Smooth muscle cell (in vitro differentiated cells): ENCODE results near the gene C9orf50. TPM values are rescaled to one million over a fixed set of nuclear protein-coding genes. Genes with fewer than 3 reads are reported as not detected.

Source experiments
- DNase-seq: peaks from one replicate; lab custom pipeline; 2025; ENCODE audit not compliant: unreplicated experiment; lab: John Stamatoyannopoulos, UW
- H2AFZ ChIP-seq: fragments of 200-600 bp; sonication (generic); 2 replicates; pipeline ENCODE4 v1.6.0; 2016; ENCODE audit warnings: antibody characterized with exemption, low read depth, mild to moderate bottlenecking
- H3F3A ChIP-seq: fragments of 200-600 bp; sonication (generic); 2 replicates; pipeline ENCODE4 v1.6.0; 2017; ENCODE audit warnings: antibody characterized with exemption, low read depth
- H3K27ac ChIP-seq: fragments of 200-600 bp; sonication (generic); 2 replicates; pipeline ENCODE4 v1.5.1; 2016; ENCODE audit warnings: low read depth, mild to moderate bottlenecking
- H3K27me3 ChIP-seq: fragments of 200-600 bp; sonication (generic); 2 replicates; pipeline ENCODE4 v1.6.1; 2016; ENCODE audit warnings: low read depth, mild to moderate bottlenecking
- H3K36me3 ChIP-seq: fragments of 200-600 bp; sonication (generic); 2 replicates; pipeline ENCODE4 v1.5.1; 2016; ENCODE audit warnings: low read depth
- H3K4me1 ChIP-seq: fragments of 200-600 bp; sonication (generic); 2 replicates; pipeline ENCODE4 v1.5.1; 2016; ENCODE audit warnings: low read depth
- H3K4me2 ChIP-seq: fragments of 200-600 bp; sonication (generic); 2 replicates; pipeline ENCODE4 v1.6.0; 2016; ENCODE audit warnings: mild to moderate bottlenecking
- H3K4me3 ChIP-seq: fragments of 200-600 bp; sonication (generic); 2 replicates; pipeline ENCODE4 v1.5.1; 2016; ENCODE audit warnings: mild to moderate bottlenecking
- H3K79me2 ChIP-seq: fragments of 200-600 bp; sonication (generic); 2 replicates; pipeline ENCODE4 v1.6.0; 2016; ENCODE audit warnings: low read depth, mild to moderate bottlenecking
- H3K9ac ChIP-seq: fragments of 200-600 bp; sonication (generic); 2 replicates; pipeline ENCODE4 v1.6.0; 2016; ENCODE audit warnings: low read depth
- H3K9me3 ChIP-seq: fragments of 200-600 bp; sonication (generic); replicated peaks from 2 replicates; pipeline ENCODE4 v1.5.1; 2016; ENCODE audit warnings: low read depth
- H4K20me1 ChIP-seq: fragments of 200-600 bp; sonication (generic); 2 replicates; pipeline ENCODE4 v1.6.0; 2016; ENCODE audit warnings: low read depth
- CTCF ChIP-seq: fragments of 200-600 bp; sonication (generic); IDR thresholded peaks from 2 replicates; pipeline ENCODE4 v1.5.1; 2017; ENCODE audit warnings: borderline replicate concordance, mild to moderate bottlenecking, antibody characterized with exemption; ENCODE audit not compliant: insufficient read depth, poor library complexity, severe bottlenecking
- WGBS: methylation state at CpG from one replicate; pipeline ENCODE4 v1.1.7; 2016; ENCODE audit warnings: low lambda C conversion rate; 5-methylcytosine and 5-hydroxymethylcytosine counted together
- polyA plus RNA-seq: library from polyadenylated mRNA; unstranded; fragments of >200 nt; fragmentation: Nextera tagmentation; extraction: Ambion mirVana; gene quantifications from 2 replicates; pipeline ENCODE4 v1.2.1, GENCODE V29; 2016
- total RNA-seq: library from RNA; depleted of rRNA; stranded (reverse); fragments of >200 nt; gene quantifications from 2 replicates; pipeline ENCODE4 v1.2.3, GENCODE V29; 2014

The C9orf50 gene
- total and polyA plus RNA-seq, 2 experiments from 2014 or later = 0.59 TPM; not detected in 1

- Histone ChIP-seq H3K9me3 (no peaks in the 10 kb centered on the region), H4K20me1 (no peaks in the 10 kb centered on the region), H3K4me3 (no peak overlapping the region), H3K9ac (no peak overlapping the region), H2AFZ (no peak overlapping the region), H3K4me1 (peaks cover 13% of the 10 kb centered on the region), H3K27ac (peak overlapping the region; percentile 31), H3K4me2 (no peak overlapping the region), H3K27me3 (no peaks in the 10 kb centered on the region), H3K79me2 (no peaks in the 10 kb centered on the region), H3K36me3 (no peaks in the 10 kb centered on the region), H3F3A (peaks cover 21% of the 10 kb centered on the region)
- DNase-seq = no peak
- 74% methylated on average over 15 of the region's 15 CpGs for WGBS
- no peak for TF ChIP-seq CTCF
Observed at GRCh38 chr9:129606161-129607026, 14.5 kb downstream of the C9orf50 start.

GRCh38 chr9:129604766-129605163, 16.1 kb downstream of the C9orf50 start:
- H3K27me3 ChIP-seq = no peaks in the 10 kb centered on the region
- no peak for TF ChIP-seq CTCF
- no peak overlapping the region for H3K4me3 ChIP-seq
- H3K27ac ChIP-seq = no peak overlapping the region
- WGBS = 89% methylated on average over 8 of the region's 8 CpGs
- H2AFZ ChIP-seq = no peak overlapping the region
- no peak for DNase-seq
- H3K79me2 ChIP-seq = no peaks in the 10 kb centered on the region
- H3K36me3 ChIP-seq = no peaks in the 10 kb centered on the region
- H3K9me3 ChIP-seq = no peaks in the 10 kb centered on the region
- H3K4me2 ChIP-seq = no peak overlapping the region
- H3K9ac ChIP-seq = no peak overlapping the region
- peaks cover 21% of the 10 kb centered on the region for H3F3A ChIP-seq
- H3K4me1 ChIP-seq = peaks cover 8% of the 10 kb centered on the region
- no peaks in the 10 kb centered on the region for H4K20me1 ChIP-seq

DNA sequence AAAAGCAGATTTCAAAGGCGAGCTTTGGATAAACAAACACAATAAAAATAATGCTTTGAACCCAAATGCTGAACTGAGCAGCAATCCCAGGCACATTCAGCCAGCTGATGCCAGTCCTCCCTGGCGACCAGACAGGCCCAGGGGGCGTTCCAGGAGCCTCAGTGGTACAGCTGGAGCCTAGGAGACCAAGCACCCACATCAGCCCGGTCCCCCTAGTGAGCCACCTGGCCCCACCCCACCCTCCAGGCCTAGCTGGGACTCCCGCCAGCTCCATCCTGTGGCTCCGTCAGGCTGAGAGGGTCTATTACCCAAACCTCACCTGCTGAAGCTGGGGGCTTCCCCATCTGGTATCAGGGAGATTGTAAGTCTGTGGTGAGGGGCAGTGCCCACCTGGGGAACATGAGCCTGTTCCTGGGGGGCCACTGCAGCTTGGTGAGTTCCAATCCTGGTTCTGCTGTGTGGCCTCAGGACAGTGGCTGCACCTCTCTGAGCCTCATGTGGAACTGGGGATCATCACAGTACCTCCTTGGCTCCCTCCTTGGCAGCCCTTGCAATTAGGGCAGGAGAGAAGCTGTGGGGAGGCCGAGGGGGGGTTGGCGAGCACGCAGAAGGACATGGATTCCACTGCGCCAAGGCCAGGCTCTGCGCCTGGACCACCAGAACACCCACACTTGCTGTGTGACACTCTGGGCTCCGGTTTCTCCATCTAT, 16.7 kb downstream of the C9orf50 start:
- Histone ChIP-seq H3K4me3 (no peak overlapping the region), H3K4me2 (no peak overlapping the region), H3K9me3 (no peaks in the 10 kb centered on the region), H3K27me3 (no peaks in the 10 kb centered on the region), H3K79me2 (no peaks in the 10 kb centered on the region), H3K4me1 (peaks cover 6% of the 10 kb centered on the region), H3K9ac (no peak overlapping the region), H3K27ac (no peak overlapping the region), H4K20me1 (no peaks in the 10 kb centered on the region), H3F3A (peaks cover 21% of the 10 kb centered on the region), H2AFZ (no peak overlapping the region), H3K36me3 (no peaks in the 10 kb centered on the region)
- TF ChIP-seq CTCF = no peak
- WGBS = 85% methylated on average over 12 of the region's 12 CpGs
- DNase-seq = no peak
